Lung (tissue), 12 donors: ENCODE data around the gene SPATS2. TPM values are rescaled to one million over a fixed set of nuclear protein-coding genes. Genes with fewer than 3 reads are reported as not detected.

Source experiments
- ATAC-seq: fragments of 200-7000 bp; cut with Tn5 transposase; one replicate; pipeline ENCODE4 v1.9.1; 2020; ENCODE audit warnings: moderate number of reproducible peaks; ENCODE audit not compliant: insufficient read depth, low FRiP score
- DNase-seq, 3 donors: peaks; one replicate each; pipeline ENCODE4 v3.0.0-alpha.2; 2013 to 2017
- H3K27ac ChIP-seq, 2 donors: one replicate each; pipeline ENCODE4 v1.5.1; 2013; ENCODE audit warnings: mild to moderate bottlenecking in 2 of 2, moderate library complexity in 2 of 2, control low read depth in 1 of 2, inconsistent platforms in 1 of 2, low read depth in 1 of 2, low read length in 1 of 2
- H3K27me3 ChIP-seq, 3 donors: one replicate each; pipeline ENCODE4 v1.5.1; 2013; ENCODE audit warnings: low read length in 2 of 3; ENCODE audit not compliant: control insufficient read depth in 3 of 3, insufficient read depth in 3 of 3
- H3K36me3 ChIP-seq, 4 donors: one replicate each; pipeline ENCODE4 v1.5.1; 2013; ENCODE audit warnings: low read length in 4 of 4, mild to moderate bottlenecking in 1 of 4, moderate library complexity in 1 of 4; ENCODE audit not compliant: control insufficient read depth in 4 of 4, insufficient read depth in 4 of 4
- H3K4me1 ChIP-seq, 5 donors: one replicate each; pipeline ENCODE4 v1.5.1; 2013; ENCODE audit warnings: low read length in 5 of 5, mild to moderate bottlenecking in 2 of 5, moderate library complexity in 1 of 5; ENCODE audit not compliant: control insufficient read depth in 5 of 5, insufficient read depth in 5 of 5
- H3K4me3 ChIP-seq: one replicate; pipeline ENCODE4 v1.5.1; 2013; ENCODE audit warnings: mild to moderate bottlenecking, control low read depth, moderate library complexity
- H3K9ac ChIP-seq, 2 donors: one replicate each; pipeline ENCODE4 v1.5.1; 2013; ENCODE audit warnings: low read length in 2 of 2, control low read depth in 1 of 2; ENCODE audit not compliant: insufficient read depth in 1 of 2
- H3K9me3 ChIP-seq, 4 donors: one replicate each; pipeline ENCODE4 v1.5.1; 2013; ENCODE audit warnings: low read length in 3 of 4, mild to moderate bottlenecking in 1 of 4, moderate library complexity in 1 of 4; ENCODE audit not compliant: control insufficient read depth in 4 of 4, insufficient read depth in 3 of 4
- WGBS, 2 donors: extraction: QIAGEN DNeasy Blood & Tissue Kit; methylation state at CpG; one replicate each; pipeline ENCODE4 v1.1.7; 2013; 5-methylcytosine and 5-hydroxymethylcytosine counted together
- polyA plus RNA-seq, 2 donors: library from polyadenylated mRNA; stranded (reverse); fragments of 200-250 nt; gene quantifications; one replicate each; pipeline ENCODE4 v1.2.1, GENCODE V29; 2013
- total RNA-seq, 2 donors: library from RNA; depleted of rRNA in 1 of 2; stranded (reverse); fragments of >200 nt in 1 of 2; gene quantifications; one replicate each; pipeline ENCODE4 v1.2.1, GENCODE V29; 2014 to 2021
- TF ChIP-seq, protein P1 (sequence below): IDR thresholded peaks from 2 replicates; pipeline ENCODE4 v1.5.1; 2012; ENCODE audit warnings: mild to moderate bottlenecking; ENCODE audit errors: control extremely low read depth, extremely low read depth
- donor health status: control.
- donor health status: control.
- donor health status: Bipolar disorder and iron deficiency.
- donor health status: healthy.
- donor health status: DM: yes; HTN: yes; CAD: no.

The SPATS2 gene
- total and polyA plus RNA-seq, 4 donors = 6.6 to 48.8 (median 10.0) TPM

DNA sequence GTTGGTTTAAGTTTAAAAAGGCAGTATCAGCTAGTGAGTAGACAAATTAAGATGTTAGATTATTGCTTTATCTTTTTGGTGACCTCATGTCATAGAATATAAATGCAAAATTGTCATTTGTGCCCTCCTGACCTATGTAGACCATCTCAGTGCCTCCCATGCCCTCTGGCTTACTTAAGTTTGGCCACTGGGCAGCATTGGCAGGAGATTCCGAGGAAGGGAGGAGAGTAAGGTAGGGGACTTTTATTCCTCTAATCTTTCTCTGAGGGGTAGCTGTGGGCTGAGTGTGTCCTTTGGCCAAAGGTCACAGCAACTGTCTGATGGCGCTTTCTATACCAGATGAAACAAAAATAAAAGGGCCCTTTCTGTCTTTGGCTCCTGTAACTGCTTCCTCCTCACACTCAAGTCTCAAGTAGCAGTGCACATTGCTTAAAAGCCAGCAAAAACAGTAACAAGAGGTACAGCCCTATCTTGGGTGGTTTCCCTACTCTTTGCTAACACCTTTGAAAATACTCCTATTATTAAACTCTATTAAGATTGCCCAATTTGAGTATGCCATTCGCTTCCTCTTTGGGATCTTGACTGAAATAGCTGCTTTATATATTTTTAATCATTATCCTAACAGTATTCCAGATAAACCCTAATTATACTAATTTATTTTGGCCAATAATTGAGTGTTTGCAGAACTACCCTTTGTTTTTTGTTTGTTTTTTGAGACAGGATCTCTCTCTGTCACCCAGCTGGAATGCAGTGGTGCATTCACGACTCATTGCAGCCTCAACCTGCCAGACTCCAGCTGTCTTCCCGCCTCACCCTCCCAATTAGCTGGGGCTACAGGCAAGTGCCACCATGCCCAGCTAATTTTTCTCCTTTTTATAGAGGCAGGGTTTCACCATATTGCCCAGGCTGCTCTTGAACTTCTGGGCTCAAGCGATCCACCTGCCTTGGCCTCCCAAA is 115.1 kb downstream of the SPATS2 start:
- Histone ChIP-seq H3K9me3 (no peaks in the 10 kb centered on the region), H3K4me3 (no peak overlapping the region), H3K36me3 (peaks cover 0 to 4% (median 2%) of the 10 kb centered on the region in 4 donors), H3K27me3 (no peaks in the 10 kb centered on the region), H3K4me1 (peaks cover 0 to 2% (median 0%) of the 10 kb centered on the region in 5 donors), H3K27ac (no peak overlapping the region), H3K9ac (no peak overlapping the region)
- DNase-seq = peak in 1 of 3 donors; percentile 36
- TF ChIP-seq, protein P1, sequence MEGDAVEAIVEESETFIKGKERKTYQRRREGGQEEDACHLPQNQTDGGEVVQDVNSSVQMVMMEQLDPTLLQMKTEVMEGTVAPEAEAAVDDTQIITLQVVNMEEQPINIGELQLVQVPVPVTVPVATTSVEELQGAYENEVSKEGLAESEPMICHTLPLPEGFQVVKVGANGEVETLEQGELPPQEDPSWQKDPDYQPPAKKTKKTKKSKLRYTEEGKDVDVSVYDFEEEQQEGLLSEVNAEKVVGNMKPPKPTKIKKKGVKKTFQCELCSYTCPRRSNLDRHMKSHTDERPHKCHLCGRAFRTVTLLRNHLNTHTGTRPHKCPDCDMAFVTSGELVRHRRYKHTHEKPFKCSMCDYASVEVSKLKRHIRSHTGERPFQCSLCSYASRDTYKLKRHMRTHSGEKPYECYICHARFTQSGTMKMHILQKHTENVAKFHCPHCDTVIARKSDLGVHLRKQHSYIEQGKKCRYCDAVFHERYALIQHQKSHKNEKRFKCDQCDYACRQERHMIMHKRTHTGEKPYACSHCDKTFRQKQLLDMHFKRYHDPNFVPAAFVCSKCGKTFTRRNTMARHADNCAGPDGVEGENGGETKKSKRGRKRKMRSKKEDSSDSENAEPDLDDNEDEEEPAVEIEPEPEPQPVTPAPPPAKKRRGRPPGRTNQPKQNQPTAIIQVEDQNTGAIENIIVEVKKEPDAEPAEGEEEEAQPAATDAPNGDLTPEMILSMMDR = no peak
- no peak for ATAC-seq
- WGBS, 2 donors = 68 to 81% methylated on average over 6 of the region's 6 CpGs

DNA sequence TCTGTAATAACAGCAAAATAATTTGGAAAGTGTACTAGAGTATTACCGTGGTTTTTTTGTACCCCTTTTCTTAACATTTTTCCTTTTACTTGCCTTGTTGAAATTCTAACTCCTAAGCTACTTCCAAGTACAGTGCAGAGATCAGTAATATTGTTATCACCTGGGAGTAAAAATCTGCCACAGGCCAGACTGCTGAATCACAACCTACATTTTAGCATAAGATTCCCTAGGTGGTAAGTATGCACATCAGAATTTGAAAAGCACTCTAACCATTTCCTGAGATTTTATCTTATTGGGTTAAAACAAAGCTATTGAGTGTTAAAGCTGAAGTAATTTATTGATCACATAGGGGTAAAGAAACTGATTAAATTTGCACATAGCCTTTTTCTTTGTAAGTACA is 116.4 kb downstream of the SPATS2 start:
- Histone ChIP-seq H3K9ac (no peak overlapping the region), H3K27me3 (no peaks in the 10 kb centered on the region), H3K4me3 (no peak overlapping the region), H3K36me3 (peaks cover 0 to 5% (median 2%) of the 10 kb centered on the region in 4 donors), H3K9me3 (no peaks in the 10 kb centered on the region), H3K27ac (no peak overlapping the region), H3K4me1 (peaks cover 0 to 2% (median 0%) of the 10 kb centered on the region in 5 donors)
- TF ChIP-seq, protein P1 = no peak
- no peak for DNase-seq
- ATAC-seq = no peak
- WGBS, 2 donors = 84 to 95% methylated on average over 1 of the region's 1 CpG

DNA sequence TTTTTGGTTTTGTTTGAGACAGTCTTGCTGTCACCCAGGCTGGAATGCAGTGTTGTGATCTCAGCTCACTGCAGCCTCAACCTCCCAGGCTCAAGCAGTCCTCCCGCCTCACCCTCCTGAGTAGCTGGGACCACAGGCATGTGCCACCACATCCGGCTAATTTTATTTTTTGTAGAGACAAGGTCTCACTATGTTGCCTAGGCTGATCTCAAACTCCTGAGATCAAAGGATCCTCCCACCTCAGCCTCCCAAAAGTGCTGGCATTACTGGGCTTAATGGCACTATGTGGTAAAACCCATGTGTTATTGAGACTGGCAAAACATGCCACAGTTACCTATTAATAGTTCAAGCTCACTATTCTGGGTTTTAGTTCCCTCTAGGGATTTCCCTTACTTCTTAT is 120.3 kb downstream of the SPATS2 start:
- 94 to 98% methylated on average over 2 of the region's 2 CpGs for WGBS, 2 donors
- no peak for DNase-seq
- Histone ChIP-seq H3K27ac (no peak overlapping the region), H3K36me3 (peaks cover 0 to 5% (median 2%) of the 10 kb centered on the region in 4 donors), H3K27me3 (no peaks in the 10 kb centered on the region), H3K4me1 (no peaks in the 10 kb centered on the region), H3K9me3 (no peaks in the 10 kb centered on the region), H3K4me3 (no peak overlapping the region), H3K9ac (no peak overlapping the region)
- TF ChIP-seq, protein P1 = no peak
- ATAC-seq = no peak
